ENCODE data around the gene CNIH4.

- no peak for TF ChIP-seq CTCF (conservative IDR thresholded peaks at IDR 0.05)
- TF ChIP-seq EZH2 (IDR thresholded peaks at IDR 0.05; ENCODE audit: low read depth), result no peak
Observed at GRCh38 chr1:224375059-224375458, 18.4 kb downstream of the CNIH4 start.

Measured in PC-9 (cell line).